NCI-H1105 treated with DMSO at 0.1 percent for 48 hours (cell line): ENCODE measurements around the gene KIF16B.
A peak's percentile ranks its signal among the peaks of the same experiment; 100 is the strongest.
"Not testable (repeated sequence)": the region's sequence is repeated elsewhere in the genome, so short reads cannot be mapped to it uniquely, and the experiment has no call there.

Experiments
- DNase-seq: peaks from one replicate; lab custom pipeline; 2025; lab: John Stamatoyannopoulos, UW

KIF16B gene

DNA sequence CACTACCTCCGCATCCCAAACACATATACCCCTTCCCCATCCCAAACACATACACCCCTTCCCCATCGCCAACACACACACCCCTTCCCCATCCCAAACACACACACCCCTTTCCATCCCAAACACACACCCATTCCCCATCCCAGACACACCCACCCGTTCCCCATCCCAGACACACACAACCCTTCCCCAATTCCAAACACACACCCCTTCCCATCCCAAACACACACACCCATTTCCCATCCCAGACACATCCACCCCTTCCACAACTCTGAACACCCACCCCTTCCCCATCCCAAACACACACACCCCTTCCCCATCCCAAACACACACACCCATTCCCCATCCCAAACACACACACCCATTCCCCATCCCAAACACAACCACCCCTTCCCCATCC, 314.5 kb downstream of the KIF16B start:
- DNase-seq, result no peak

DNA sequence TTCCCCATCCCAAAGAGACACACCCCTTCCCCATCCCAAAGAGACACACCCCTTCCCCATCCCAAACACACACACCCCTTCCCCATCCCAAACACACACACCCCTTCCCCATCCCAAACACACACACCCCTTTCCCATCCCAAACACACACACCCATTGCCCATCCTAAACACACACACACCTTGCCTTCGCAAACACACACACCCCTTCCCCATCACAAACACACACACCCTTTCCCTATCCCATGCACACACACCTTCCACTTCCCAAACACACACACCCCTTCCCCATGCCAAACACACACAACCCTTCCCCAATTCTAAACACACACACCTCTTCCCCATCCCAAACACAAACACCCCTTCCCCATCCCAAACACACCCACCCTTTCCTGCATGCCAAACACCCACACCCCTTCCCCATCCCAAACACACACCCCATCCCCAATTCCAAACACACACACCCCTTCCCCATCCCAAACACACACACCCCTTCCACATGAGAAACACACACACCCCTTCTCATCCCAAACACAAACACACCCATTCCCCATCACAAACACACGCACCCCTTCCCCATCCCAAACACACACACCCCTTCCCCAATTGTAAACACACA, 315.3 kb downstream of the KIF16B start:
- no peak for DNase-seq

DNA sequence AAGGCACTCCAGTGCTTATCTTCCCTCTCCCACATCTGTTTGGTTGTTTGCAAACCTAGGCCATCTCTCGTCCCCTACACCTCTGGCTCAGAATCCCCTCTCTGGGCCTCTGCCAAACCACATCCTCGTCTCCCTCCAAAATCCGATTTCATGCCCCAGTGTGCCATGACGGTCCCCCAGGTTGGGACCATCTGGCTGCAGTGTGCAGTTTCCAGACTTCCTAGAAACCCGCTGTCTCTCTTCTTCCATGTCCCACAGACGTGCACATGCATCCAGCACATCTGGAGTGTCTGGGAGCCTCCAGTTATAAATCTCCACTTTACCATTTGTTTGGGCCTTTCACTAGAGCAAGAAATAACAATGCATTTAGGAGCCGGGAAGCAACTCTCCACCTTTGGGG, 316.2 kb downstream of the KIF16B start:
- no peak for DNase-seq

DNA sequence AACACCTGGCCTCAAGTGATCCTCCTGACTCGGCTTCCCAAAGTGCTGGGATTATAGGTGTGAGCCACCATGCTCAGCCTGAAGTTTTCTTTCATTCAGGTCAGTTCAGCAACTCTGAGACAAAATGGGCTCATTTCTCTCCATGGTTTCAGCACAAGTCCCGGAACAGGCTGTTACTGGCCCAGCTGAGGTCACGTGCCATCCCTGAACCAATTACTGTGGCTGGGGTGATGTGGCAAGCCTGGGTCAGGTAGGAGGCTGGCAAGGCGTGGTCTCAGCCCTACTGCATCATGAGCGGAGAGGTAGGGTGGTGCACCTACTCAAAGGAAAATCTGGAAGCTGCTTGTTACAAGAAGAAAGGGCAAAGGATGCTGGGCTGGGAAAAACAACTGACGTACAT, 326.4 kb downstream of the KIF16B start:
- no peak for DNase-seq

DNA sequence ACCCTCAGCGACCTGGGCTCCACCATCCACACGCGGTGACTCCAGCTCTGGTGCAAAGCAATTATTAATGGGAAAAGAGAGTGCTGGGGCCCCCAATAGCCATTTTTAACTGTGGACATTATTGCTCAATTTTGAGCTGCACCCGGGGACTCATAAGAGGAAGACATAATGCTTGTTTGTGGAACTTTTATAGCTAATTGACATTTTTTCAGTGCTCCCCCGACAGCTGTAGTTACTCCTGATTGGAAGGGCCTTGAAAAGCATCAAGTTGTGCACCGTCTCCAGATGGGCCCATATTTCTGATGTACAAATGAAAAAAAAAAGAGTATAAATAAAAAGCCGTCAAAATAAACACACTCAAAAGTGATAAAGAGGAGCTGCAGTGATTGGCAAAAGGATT, 327.0 kb downstream of the KIF16B start:
- no peak for DNase-seq

DNA sequence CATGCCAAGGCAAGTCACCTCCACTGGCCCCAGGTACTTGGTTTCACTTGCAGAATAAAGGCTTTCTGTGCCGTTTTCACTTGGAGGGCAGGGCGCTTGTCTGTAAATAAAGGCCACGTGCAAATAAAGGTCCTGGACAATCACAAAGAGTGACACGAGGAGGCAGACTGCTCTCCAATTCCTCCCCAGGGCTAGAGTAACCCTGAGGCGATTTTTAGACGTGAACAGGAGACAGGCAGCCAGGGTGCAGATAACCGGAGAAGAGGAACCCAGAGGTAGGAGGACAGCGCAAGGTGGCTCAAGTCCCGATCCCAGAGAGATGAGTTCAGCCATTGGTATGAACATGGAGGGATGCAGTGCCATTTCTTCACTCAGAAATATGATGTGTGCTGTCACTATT, 327.4 kb downstream of the KIF16B start:
- peak; percentile 14 for DNase-seq

DNA sequence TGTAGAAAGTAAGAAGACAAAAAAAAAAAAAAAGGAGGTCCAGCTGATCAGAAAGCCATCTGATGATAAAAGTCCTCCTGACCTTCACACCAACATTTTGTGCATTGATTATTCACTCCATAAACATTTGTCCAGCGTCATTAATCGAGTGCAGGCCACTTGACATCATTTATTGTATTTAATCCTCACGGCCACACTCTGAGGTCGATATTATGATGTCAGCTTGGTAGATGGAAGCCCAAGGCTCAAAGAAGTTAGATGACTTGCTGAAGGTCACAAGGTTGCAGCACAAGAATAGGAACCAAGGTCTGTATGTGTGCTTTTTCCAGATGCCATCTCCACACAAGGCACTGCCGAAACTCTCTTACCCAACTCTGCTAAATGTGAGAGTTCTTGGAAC, 328.4 kb downstream of the KIF16B start:
- no peak for DNase-seq

DNA sequence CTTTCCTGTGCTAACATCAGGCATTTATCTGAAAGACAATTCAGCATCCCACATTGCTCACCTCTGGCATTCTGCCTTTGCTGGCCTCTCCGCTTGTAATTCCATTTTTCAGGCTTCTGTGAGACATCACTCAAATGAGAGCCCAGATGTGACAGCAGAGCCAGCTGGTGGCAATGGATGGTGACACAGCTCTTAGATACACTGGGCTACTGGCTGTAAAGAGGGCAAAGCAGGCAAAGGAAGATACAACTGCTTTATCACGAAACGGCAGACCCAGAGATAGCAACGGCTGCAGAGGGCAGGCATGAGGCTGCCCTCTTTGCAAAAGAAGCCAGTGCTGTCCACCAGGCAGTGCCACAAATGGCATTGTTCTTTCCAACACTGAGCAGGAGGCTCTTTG, 329.8 kb downstream of the KIF16B start:
- DNase-seq, result no peak

DNA sequence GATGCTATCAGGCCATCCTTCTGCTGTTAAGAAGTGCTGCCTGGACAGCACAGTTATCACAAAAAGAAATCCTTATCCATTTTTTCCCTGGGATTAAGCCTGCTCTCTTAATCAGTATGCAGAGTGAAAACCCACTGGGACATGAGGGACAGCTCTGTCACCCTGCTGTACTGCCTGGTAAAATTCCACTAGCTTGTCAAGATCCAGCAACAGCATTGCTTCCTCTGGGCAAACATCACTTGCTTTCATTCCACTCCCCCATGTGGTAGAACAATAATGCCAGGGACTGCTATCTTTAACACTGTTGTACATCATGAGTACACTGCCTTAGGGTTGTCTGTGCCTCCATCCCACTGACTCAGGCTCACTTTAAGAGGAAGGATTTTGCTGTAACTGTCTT, 331.3 kb downstream of the KIF16B start:
- DNase-seq, result no peak

DNA sequence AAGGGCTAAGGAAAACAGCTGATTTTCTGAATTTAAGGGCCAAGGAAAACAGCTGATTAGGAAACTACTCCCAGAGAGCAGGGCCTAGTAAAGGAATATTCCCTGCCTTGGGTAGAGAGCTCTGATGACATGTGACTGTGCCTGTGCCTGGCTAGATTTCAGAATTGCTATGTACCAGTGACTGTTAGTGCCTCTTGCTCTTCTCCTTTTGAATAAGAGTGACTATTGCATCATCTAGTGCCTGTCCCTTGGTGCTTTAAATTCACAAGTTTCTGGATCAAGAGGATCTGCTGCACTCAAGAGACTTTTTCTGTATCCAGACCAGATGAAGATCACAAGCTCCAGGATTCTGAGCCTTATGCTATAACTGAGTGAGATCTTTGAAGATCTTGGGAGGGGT, 332.9 kb downstream of the KIF16B start:
- no peak for DNase-seq

DNA sequence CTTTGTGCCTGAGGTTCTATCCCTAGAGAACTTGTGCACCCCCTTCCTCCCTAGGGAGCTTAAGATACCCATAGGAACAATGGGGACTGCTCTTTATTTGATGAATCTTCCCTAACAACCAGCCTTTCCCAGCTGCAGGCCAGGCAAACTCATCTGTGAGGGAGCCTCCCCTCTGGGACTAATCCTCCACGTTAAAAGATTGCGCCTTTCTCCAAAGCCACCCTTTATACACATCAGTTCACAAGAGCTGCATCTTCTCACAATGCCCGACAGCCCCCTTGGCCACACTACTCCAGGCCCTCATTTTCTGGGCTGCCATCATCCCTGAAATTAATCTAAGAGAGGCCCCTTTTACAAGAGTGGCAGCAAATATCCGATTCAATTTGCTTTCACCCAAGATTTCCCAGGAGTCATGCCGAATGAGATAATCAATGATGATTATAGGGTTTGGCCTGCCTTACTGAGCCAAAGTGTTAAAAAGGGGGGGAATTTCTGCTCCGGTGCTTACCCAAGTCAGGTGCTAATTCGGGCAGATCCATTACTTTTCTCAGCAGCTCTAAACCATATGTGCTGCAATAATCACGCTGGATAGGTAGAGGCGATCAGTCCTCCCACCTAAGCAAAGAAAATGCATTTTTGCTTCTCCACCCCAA, 336.5 kb downstream of the KIF16B start:
- DNase-seq, result no peak

DNA sequence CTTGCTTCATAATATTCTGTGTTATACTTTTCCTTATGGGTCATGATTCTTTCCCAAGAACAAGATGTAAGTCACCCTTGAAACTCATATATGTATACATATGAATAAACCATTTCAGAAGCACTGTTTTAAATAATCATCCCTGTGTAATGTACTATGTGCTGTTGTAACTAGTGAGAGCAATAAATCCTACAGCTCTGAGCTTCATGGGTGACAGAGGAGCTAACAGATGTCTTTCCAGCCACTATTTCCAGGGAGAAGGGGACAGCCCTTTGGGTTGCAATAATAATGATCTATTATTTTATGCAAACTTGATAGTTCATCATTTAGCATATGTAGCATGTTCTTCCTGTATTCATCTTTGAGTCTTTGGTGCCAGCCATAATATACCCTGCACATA, 342.8 kb downstream of the KIF16B start:
- DNase-seq, result no peak

DNA sequence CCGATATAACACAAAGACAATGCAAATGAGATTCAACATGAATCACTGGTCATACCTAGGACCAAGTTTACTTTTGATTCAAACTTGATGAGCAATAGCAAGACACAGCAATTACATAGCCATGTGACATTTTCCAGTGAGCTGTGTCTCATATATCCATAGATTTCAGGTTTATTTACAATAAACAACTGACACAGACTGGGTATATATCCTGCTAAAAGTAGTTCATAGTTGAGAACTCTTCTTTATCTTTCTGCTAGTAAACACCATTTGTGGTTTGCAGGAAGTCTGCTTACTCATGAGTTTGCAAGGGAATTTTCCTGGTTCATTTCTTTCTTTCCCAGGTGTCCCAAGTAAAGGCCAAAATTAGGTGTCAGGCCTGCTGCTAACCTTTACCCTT, 343.4 kb downstream of the KIF16B start:
- no peak for DNase-seq

DNA sequence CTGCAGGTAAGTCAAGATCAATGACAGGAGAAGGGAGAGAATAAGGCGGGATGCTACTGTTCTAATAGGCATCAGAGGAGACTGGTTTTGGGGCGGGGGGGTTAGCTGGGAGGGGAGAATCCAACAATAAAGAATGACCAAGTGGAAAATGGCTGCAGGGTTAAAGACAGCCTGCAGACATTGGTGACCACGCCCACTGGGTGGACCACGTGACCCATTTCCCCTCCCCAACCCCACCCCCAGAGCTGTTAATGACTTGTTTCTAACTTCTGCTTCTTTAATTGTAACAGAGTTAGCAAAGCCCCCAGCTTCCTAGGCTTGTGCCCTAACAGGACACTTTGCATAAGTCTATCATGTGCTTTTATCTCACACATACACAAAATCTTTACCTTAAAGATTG, 344.5 kb downstream of the KIF16B start:
- DNase-seq, result no peak

DNA sequence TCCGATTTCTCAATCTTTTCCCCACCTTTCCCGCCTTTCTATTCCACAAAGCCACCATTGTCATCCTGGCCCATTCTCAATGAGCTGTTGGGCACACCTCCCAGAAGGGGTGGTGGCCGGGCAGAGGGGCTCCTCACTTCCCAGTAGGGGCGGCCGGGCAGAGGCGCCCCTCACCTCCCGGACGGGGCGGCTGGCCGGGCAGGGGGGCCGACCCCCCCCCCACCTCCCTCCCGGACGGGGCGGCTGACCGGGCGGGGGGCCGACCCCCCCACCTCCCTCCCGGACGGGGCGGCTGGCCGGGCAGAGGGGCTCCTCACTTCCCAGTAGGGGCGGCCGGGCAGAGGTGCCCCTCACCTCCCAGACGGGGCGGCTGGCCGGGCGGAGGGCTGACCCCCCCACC, 346.3 kb downstream of the KIF16B start:
- not testable (repeated sequence) for DNase-seq

DNA sequence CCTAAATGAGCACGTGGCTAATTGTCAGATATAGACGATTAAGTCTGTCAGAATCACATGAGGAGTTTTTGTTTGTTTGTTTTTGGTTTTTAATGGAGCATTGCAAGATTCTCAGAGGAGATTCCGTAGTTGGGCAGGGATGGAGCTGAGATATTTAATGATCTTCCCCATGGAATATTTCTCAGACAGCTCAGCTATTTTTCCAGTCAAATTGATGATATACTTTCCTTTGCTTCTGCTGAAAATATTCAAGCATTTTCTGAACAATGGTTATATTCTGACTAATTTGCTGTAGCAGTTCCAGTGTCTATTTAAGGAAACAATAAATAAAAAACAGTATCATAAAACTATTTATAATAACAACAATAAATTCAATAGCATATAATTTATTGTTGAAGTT, 348.4 kb downstream of the KIF16B start:
- DNase-seq, result no peak

DNA sequence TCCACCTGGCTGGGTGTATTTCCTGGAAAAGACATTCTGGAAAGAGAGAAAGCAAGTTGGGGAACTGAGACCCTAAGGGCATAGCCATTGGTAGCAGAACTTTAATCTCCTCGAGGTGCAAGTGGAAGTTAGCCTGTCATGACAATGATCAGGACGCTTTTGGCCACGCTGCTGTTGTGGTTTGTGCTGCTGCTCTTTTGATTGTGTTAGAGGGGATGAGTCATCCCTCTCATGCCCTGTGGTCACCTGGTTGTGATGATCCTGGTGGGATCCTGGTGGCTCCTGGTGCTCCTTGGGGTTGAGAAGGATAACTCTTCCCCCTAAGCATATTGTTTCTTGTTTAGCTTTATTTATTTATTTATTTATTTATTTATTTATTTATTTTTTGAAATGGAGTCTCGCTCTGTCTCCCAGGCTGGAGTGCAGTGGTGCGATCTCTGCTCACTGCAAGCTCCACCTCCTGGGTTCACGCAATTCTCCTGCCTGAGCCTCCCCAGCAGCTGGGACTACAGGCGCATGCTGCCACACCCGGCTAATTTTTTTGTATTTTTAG, 350.3 kb downstream of the KIF16B start:
- no peak for DNase-seq
